ENCODE data around the gene CDCP1. TPM values are rescaled to one million over a fixed set of nuclear protein-coding genes. Genes with fewer than 3 reads are reported as not detected.
A peak's percentile ranks its signal among the peaks of the same experiment; 100 is the strongest.

The CDCP1 gene
- total RNA-seq, 6 donors from 2014 or later, result 9.9 to 32.7 (median 19.2) TPM

GRCh38 chr3:45140141-45140769 lies 5.9 kb downstream of the CDCP1 start:
- TF ChIP-seq POLR2AphosphoS5 (IDR thresholded peaks at IDR 0.05), result no peak
- no peak for TF ChIP-seq CTCF (IDR thresholded peaks at IDR 0.05)
- TF ChIP-seq POLR2A (IDR thresholded peaks at IDR 0.05), result no peak
- TF ChIP-seq EP300 (IDR thresholded peaks at IDR 0.05), result no peak
- no peaks in the 10 kb centered on the region for H3K9me3 ChIP-seq
- no peak overlapping the region for H3K4me3 ChIP-seq
- DNase-seq (peak in 1 of 2 donors; percentile 51), ATAC-seq (ENCODE audit: low FRiP score in 2 of 2) (peak in 1 of 2 donors; percentile 44)
- peaks cover 8 to 24% (median 18%) of the 10 kb centered on the region in 4 donors for H3K4me1 ChIP-seq
- no peak overlapping the region for H3K27ac ChIP-seq
- peaks cover 0 to 3% (median under 1%) of the 10 kb centered on the region in 4 donors for H3K27me3 ChIP-seq
- no peaks in the 10 kb centered on the region for H3K36me3 ChIP-seq
- 53 to 58% methylated on average over 8 of the region's 8 CpGs for WGBS, 2 donors

GRCh38 chr3:45139372-45140140 lies 6.6 kb downstream of the CDCP1 start:
- DNase-seq, result no peak
- no peak for TF ChIP-seq POLR2AphosphoS5 (IDR thresholded peaks at IDR 0.05)
- no peak for TF ChIP-seq EP300 (IDR thresholded peaks at IDR 0.05)
- no peak for TF ChIP-seq CTCF (IDR thresholded peaks at IDR 0.05)
- TF ChIP-seq POLR2A (IDR thresholded peaks at IDR 0.05), result no peak
- H3K4me3 ChIP-seq, result no peak overlapping the region
- WGBS, 2 donors, result 69 to 78% methylated on average over 5 to 6 of the region's 6 CpGs
- peak; percentile 15 to 25 for ATAC-seq (ENCODE audit: low FRiP score in 2 of 2)
- peaks cover 5 to 19% (median 16%) of the 10 kb centered on the region in 4 donors for H3K4me1 ChIP-seq
- peak overlapping the region in 3 of 4 donors; percentile 61 to 68 (median 67) for H3K27ac ChIP-seq
- no peaks in the 10 kb centered on the region for H3K9me3 ChIP-seq
- H3K36me3 ChIP-seq, result no peaks in the 10 kb centered on the region
- no peaks in the 10 kb centered on the region for H3K27me3 ChIP-seq

GRCh38 chr3:45137656-45138181 lies 8.5 kb downstream of the CDCP1 start:
- no peaks in the 10 kb centered on the region for H3K27me3 ChIP-seq
- H3K36me3 ChIP-seq, result no peaks in the 10 kb centered on the region
- TF ChIP-seq POLR2A (IDR thresholded peaks at IDR 0.05) (no peak), CTCF (IDR thresholded peaks at IDR 0.05) (peak in 1 of 6 experiments; percentile 11), POLR2AphosphoS5 (IDR thresholded peaks at IDR 0.05) (no peak)
- no peak for ATAC-seq (ENCODE audit: low FRiP score in 2 of 2)
- H3K9me3 ChIP-seq, result no peaks in the 10 kb centered on the region
- H3K4me3 ChIP-seq, result no peak overlapping the region
- H3K27ac ChIP-seq, result peak overlapping the region in 2 of 4 donors; percentile 35 to 39
- DNase-seq, result no peak
- H3K4me1 ChIP-seq, result peaks cover 5 to 19% (median 16%) of the 10 kb centered on the region in 4 donors
- WGBS, 2 donors, result 65 to 70% methylated on average over 5 of the region's 5 CpGs

- no peaks in the 10 kb centered on the region for H3K27me3 ChIP-seq
- no peaks in the 10 kb centered on the region for H3K36me3 ChIP-seq
- peaks cover 5 to 19% (median 16%) of the 10 kb centered on the region in 4 donors for H3K4me1 ChIP-seq
- WGBS, 2 donors, result 68 to 92% methylated on average over 1 of the region's 1 CpG
- H3K27ac ChIP-seq, result peak overlapping the region in 1 of 4 donors; percentile 2
- no peak overlapping the region for H3K4me3 ChIP-seq
- H3K9me3 ChIP-seq, result no peaks in the 10 kb centered on the region
- DNase-seq (no peak), ATAC-seq (ENCODE audit: low FRiP score in 2 of 2) (peak in 1 of 2 donors; percentile 54)
- TF ChIP-seq CTCF (IDR thresholded peaks at IDR 0.05) (no peak), POLR2A (IDR thresholded peaks at IDR 0.05) (no peak), EP300 (IDR thresholded peaks at IDR 0.05) (no peak), POLR2AphosphoS5 (IDR thresholded peaks at IDR 0.05) (no peak)
Observed at GRCh38 chr3:45135959-45136358, 10.2 kb downstream of the CDCP1 start.

Measured in upper lobe of left lung (tissue), 6 donors.